T-helper 1 cell treated with Interleukin-12 subunit alpha and Interleukin-12 subunit beta and Interleukin-4 antibody, amounts not matched to agents 30 μg/mL and 1 μg/mL, for 36 hours (primary cell): ENCODE results near the gene D2HGDH.
"Not testable (repeated sequence)": the region's sequence is repeated elsewhere in the genome, so short reads cannot be mapped to it uniquely, and the experiment has no call there.

Experiments
- H3K27ac Mint-ChIP-seq: one replicate; pipeline ENCODE4 v1.8.0; 2021; ENCODE audit warnings: mild to moderate bottlenecking, mixed read lengths
- H3K27me3 Mint-ChIP-seq: one replicate; pipeline ENCODE4 v1.8.0; 2021; ENCODE audit warnings: low read depth, mixed read lengths
- H3K36me3 Mint-ChIP-seq: one replicate; pipeline ENCODE4 v1.8.0; 2021; ENCODE audit warnings: low read depth, mixed read lengths
- H3K4me1 Mint-ChIP-seq: one replicate; pipeline ENCODE4 v1.8.0; 2021; ENCODE audit warnings: low read depth, mixed read lengths
- H3K4me3 Mint-ChIP-seq: one replicate; pipeline ENCODE4 v1.8.0; 2021; ENCODE audit warnings: mild to moderate bottlenecking, moderate library complexity, mixed read lengths
- H3K9me3 Mint-ChIP-seq: one replicate; pipeline ENCODE4 v1.8.0; 2021; ENCODE audit warnings: mixed read lengths

D2HGDH gene

GRCh38 chr2:241806217-241806616 is 71.8 kb downstream of the D2HGDH start:
- H3K36me3 Mint-ChIP-seq, H3K27me3 Mint-ChIP-seq, H3K4me1 Mint-ChIP-seq, H3K9me3 Mint-ChIP-seq, H3K27ac Mint-ChIP-seq, H3K4me3 Mint-ChIP-seq: not testable (repeated sequence)

- Mint-ChIP-seq H3K27me3 (no peaks in the 10 kb centered on the region), H3K4me3 (no peak overlapping the region), H3K4me1 (peaks cover 7% of the 10 kb centered on the region), H3K36me3 (no peaks in the 10 kb centered on the region), H3K27ac (peak overlapping the region; percentile 7), H3K9me3 (no peaks in the 10 kb centered on the region)
Observed at GRCh38 chr2:241808051-241808720, 73.8 kb downstream of the D2HGDH start.

- Mint-ChIP-seq H3K27ac (peak within 1 kb of the TSS; percentile 7), H3K27me3 (no peaks in the 10 kb centered on the region), H3K36me3 (no peaks in the 10 kb centered on the region), H3K9me3 (no peaks in the 10 kb centered on the region), H3K4me3 (no peak within 1 kb of the TSS), H3K4me1 (peaks cover 4% of the 10 kb centered on the region)
Observed at GRCh38 chr2:241808721-241809382, 74.4 kb downstream of the D2HGDH start, which contains the start of gene NEU4. Gene NEU4 (plus strand): TSS chr2:241809193. CDS start chr2:241814485, 5,292 bp downstream.

GRCh38 chr2:241809383-241810306 is 75.2 kb downstream of the D2HGDH start:
- H3K27me3 Mint-ChIP-seq, result no peaks in the 10 kb centered on the region

GRCh38 chr2:241810307-241811200 is 76.1 kb downstream of the D2HGDH start:
- H3K9me3 Mint-ChIP-seq, result no peaks in the 10 kb centered on the region
- no peak overlapping the region for H3K27ac Mint-ChIP-seq
- no peak overlapping the region for H3K4me3 Mint-ChIP-seq
- no peaks in the 10 kb centered on the region for H3K27me3 Mint-ChIP-seq
- no peaks in the 10 kb centered on the region for H3K4me1 Mint-ChIP-seq
- no peaks in the 10 kb centered on the region for H3K36me3 Mint-ChIP-seq

More at GRCh38 chr2:241809383-241810306, 75.2 kb downstream of the D2HGDH start:
- Mint-ChIP-seq H3K9me3 (no peaks in the 10 kb centered on the region), H3K4me1 (peaks cover 3% of the 10 kb centered on the region), H3K27ac (no peak overlapping the region), H3K36me3 (no peaks in the 10 kb centered on the region), H3K4me3 (no peak overlapping the region)

- Mint-ChIP-seq H3K9me3 (no peaks in the 10 kb centered on the region), H3K4me1 (no peaks in the 10 kb centered on the region), H3K27me3 (no peaks in the 10 kb centered on the region), H3K36me3 (no peaks in the 10 kb centered on the region), H3K27ac (no peak overlapping the region), H3K4me3 (no peak overlapping the region)
Observed at GRCh38 chr2:241811201-241811951, 76.9 kb downstream of the D2HGDH start.

GRCh38 chr2:241811952-241812729 is 77.7 kb downstream of the D2HGDH start:
- no peaks in the 10 kb centered on the region for H3K4me1 Mint-ChIP-seq
- no peak overlapping the region for H3K27ac Mint-ChIP-seq
- H3K27me3 Mint-ChIP-seq, result no peaks in the 10 kb centered on the region
- H3K9me3 Mint-ChIP-seq, result no peaks in the 10 kb centered on the region
- no peak overlapping the region for H3K4me3 Mint-ChIP-seq
- no peaks in the 10 kb centered on the region for H3K36me3 Mint-ChIP-seq

GRCh38 chr2:241812730-241813643 is 78.6 kb downstream of the D2HGDH start:
- H3K9me3 Mint-ChIP-seq, result no peaks in the 10 kb centered on the region
- H3K4me3 Mint-ChIP-seq, result no peak overlapping the region
- H3K27ac Mint-ChIP-seq, result no peak overlapping the region
- H3K27me3 Mint-ChIP-seq, result no peaks in the 10 kb centered on the region
- peaks cover 2% of the 10 kb centered on the region for H3K4me1 Mint-ChIP-seq
- no peaks in the 10 kb centered on the region for H3K36me3 Mint-ChIP-seq

- no peaks in the 10 kb centered on the region for H3K27me3 Mint-ChIP-seq
- H3K27ac Mint-ChIP-seq, result no peak overlapping the region
- no peak overlapping the region for H3K4me3 Mint-ChIP-seq
- peaks cover 2% of the 10 kb centered on the region for H3K4me1 Mint-ChIP-seq
- no peaks in the 10 kb centered on the region for H3K36me3 Mint-ChIP-seq
- H3K9me3 Mint-ChIP-seq, result no peaks in the 10 kb centered on the region
Observed at GRCh38 chr2:241813644-241814392, 79.4 kb downstream of the D2HGDH start.

- peaks cover 2% of the 10 kb centered on the region for H3K4me1 Mint-ChIP-seq
- H3K36me3 Mint-ChIP-seq, result no peaks in the 10 kb centered on the region
- H3K9me3 Mint-ChIP-seq, result no peaks in the 10 kb centered on the region
- H3K27me3 Mint-ChIP-seq, result no peaks in the 10 kb centered on the region
- H3K27ac Mint-ChIP-seq, result no peak overlapping the region
- H3K4me3 Mint-ChIP-seq, result no peak overlapping the region
Observed at GRCh38 chr2:241814393-241814642, 79.9 kb downstream of the D2HGDH start.

- Mint-ChIP-seq H3K4me3 (no peak overlapping the region), H3K36me3 (no peaks in the 10 kb centered on the region), H3K27me3 (no peaks in the 10 kb centered on the region), H3K4me1 (peaks cover 2% of the 10 kb centered on the region), H3K27ac (no peak overlapping the region), H3K9me3 (no peaks in the 10 kb centered on the region)
Observed at GRCh38 chr2:241814643-241815476, 80.4 kb downstream of the D2HGDH start.
